ENCODE data around the gene CHD3.

GRCh38 chr17:7886227-7887037, 2.2 kb upstream of the CHD3 start:
- no peak for TF ChIP-seq CTCF (IDR thresholded peaks at IDR 0.05)
- peak in 1 of 3 donors; percentile 2 for TF ChIP-seq POLR2A (IDR thresholded peaks at IDR 0.05)
